GM12864 (cell line): ENCODE data around the gene FASN.

Experiments used
- DNase-seq: peaks from one replicate; pipeline ENCODE4 v3.0.0-alpha.2; 2011; ENCODE audit warnings: low read depth
- H3K4me3 ChIP-seq: 2 replicates; pipeline ENCODE4 v1.5.1; 2011; ENCODE audit warnings: mild to moderate bottlenecking, low read depth, low read length, control low read depth
- CTCF ChIP-seq: IDR thresholded peaks from 2 replicates; pipeline ENCODE4 v1.5.1; 2011; ENCODE audit warnings: low read depth, mild to moderate bottlenecking, moderate library complexity, low read length, control low read depth, inconsistent platforms; ENCODE audit errors: missing control alignments

Gene FASN

DNA sequence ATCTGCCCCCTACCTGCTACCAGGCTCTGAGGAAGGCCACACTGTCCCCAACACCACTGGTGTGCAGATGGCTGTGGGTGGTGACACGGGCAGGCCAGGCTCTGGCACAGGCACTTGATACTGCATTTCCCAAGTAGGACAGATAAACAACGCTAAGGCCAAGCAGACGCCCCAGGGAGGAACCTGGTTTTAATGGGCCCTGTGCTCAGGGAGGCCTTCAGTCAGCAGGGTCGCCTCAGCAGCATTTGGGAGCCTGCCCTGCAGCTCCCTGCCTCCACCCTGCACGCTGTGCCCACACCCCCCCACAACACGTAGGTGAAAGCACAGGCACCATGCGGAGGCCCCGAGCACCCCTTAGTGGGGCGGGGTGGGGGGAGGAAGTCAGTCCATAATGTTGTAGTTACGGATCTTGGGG, 3.3 kb upstream of the FASN start:
- no peak for TF ChIP-seq CTCF
- DNase-seq, result no peak
- no peak overlapping the region for H3K4me3 ChIP-seq

DNA sequence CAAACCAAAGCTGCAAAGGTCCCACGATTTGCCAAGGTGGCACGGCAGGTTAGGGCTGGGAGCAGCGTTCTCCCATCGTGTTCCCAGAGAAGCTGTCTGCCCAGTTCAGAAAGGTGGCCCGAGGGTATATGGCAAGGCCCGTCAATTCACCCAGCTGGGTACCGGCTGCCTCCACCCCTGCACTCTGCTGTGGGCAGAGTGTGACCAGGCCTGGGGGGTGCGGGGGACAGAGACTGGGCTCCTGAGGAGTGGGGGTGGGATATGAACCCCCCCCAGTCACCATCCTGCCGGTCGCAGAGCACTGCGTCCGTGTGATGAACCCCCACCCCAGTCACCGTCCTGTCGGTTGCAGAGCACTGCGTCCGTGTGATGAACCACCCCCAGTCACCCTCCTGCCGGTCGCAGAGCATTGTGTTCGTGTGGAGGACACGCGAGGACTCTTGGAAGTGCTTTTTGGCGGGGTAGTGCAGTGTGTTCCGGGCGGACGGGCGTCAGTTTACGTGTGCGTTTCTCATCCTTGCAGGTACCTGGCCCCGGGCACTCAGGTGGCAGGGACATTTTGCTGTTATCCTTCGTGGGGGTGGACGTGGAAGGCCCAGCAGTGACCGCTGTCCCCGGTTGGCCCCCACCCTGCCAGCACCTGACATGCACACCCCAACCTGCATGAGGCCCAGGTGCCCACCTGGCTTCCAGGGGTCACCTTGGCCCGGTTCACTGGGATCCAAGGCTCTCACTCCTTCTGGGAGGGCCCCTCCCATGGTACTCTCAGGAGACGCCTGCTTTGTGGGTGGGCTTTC, 2.7 kb upstream of the FASN start:
- no peak for DNase-seq
- TF ChIP-seq CTCF, result no peak
- peak overlapping the region; percentile 89 for H3K4me3 ChIP-seq

DNA sequence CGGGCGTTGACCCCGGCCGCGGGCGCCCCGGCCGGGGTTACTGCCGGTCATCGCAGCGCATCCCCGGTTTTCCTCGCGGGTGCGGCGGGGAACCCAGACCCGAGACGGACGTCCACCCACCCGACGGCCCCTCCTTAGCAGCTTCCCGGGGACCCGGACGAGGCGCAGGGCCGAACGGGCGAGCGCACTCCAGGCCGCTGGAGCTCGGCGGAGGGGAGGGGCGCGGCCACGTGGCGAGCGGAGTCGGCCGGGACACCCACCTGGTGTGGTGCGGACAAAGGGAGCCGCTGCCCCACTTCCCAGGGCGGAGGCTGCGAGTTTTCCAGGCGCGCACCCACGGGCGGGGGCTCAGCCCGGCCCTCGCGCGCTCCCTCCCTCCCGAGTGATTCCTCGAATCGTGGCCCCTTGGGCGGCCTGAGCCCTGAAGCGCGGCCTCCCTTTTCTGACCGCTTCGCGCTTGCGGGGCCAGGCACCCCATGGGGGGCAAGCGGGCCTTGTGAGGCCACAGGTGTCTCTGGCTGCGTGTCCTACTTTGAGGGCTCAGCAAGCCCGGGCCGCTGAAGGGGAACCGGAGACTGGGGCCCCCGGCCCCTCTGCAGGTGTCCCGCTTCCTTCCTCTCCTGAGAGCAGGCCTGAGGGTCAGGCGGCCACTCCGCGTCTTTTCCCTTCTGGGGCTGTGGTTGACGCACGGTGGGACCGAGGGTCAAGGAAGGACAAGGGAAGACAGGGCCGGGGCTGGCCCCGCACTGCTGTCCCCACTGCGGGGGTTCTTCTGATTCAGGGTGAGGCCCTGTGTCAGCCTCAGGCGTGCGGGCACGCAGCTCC, 1.1 kb upstream of the FASN start:
- no peak for DNase-seq
- no peak for TF ChIP-seq CTCF
- H3K4me3 ChIP-seq, result peak overlapping the region; percentile 89

- H3K4me3 ChIP-seq, result peak overlapping the region; percentile 88
- TF ChIP-seq CTCF, result no peak
- DNase-seq, result no peak
Measured at GRCh38 chr17:82097919-82098168, 192 bp downstream of the FASN start.

- TF ChIP-seq CTCF, result no peak
- DNase-seq, result no peak
- peak overlapping the region; percentile 88 for H3K4me3 ChIP-seq
Measured at GRCh38 chr17:82097184-82097918, 685 bp downstream of the FASN start.

GRCh38 chr17:82096709-82097183, 1.3 kb downstream of the FASN start:
- no peak for TF ChIP-seq CTCF
- no peak for DNase-seq
- H3K4me3 ChIP-seq, result peak overlapping the region; percentile 88
